Osteocyte (in vitro differentiated cells): ENCODE measurements around the gene HEYL. TPM values are rescaled to one million over a fixed set of nuclear protein-coding genes. Genes with fewer than 3 reads are reported as not detected.

Experiments
- DNase-seq: peaks from one replicate; pipeline ENCODE4 v3.0.0; 2021; ENCODE audit warnings: mixed read lengths; ENCODE audit not compliant: unreplicated experiment; ENCODE audit errors: extremely low spot score
- H3K27ac Mint-ChIP-seq: one replicate; pipeline ENCODE4 v1.8.0; 2021; ENCODE audit warnings: mild to moderate bottlenecking, mixed read lengths; ENCODE audit not compliant: unreplicated experiment
- H3K27me3 Mint-ChIP-seq: one replicate; pipeline ENCODE4 v1.8.0; 2021; ENCODE audit warnings: mixed read lengths; ENCODE audit not compliant: unreplicated experiment
- H3K36me3 Mint-ChIP-seq: one replicate; pipeline ENCODE4 v1.8.0; 2021; ENCODE audit warnings: mixed read lengths; ENCODE audit not compliant: unreplicated experiment
- H3K4me1 Mint-ChIP-seq: one replicate; pipeline ENCODE4 v1.8.0; 2021; ENCODE audit warnings: mixed read lengths; ENCODE audit not compliant: unreplicated experiment
- H3K4me3 Mint-ChIP-seq: one replicate; pipeline ENCODE4 v1.8.0; 2021; ENCODE audit warnings: mild to moderate bottlenecking, moderate library complexity, mixed read lengths; ENCODE audit not compliant: unreplicated experiment
- H3K9me3 Mint-ChIP-seq: one replicate; pipeline ENCODE4 v1.8.0; 2021; ENCODE audit warnings: mixed read lengths; ENCODE audit not compliant: unreplicated experiment
- CTCF ChIP-seq: fragments of 200-600 bp; sonication (generic); IDR thresholded peaks from 2 replicates; pipeline ENCODE4 v1.5.0; 2021; ENCODE audit warnings: antibody characterized with exemption, mild to moderate bottlenecking, moderate library complexity
- total RNA-seq: library from RNA; stranded (reverse); gene quantifications from 2 replicates; pipeline ENCODE4 v1.2.1, GENCODE V29; 2021

Gene HEYL
- total RNA-seq, 1 donor from 2014 or later, result 1.4 TPM

- peaks cover 3% of the 10 kb centered on the region for H3K9me3 Mint-ChIP-seq
- peaks cover 6% of the 10 kb centered on the region for H3K4me1 Mint-ChIP-seq
- no peak for TF ChIP-seq CTCF
- no peak for DNase-seq
- peaks cover 22% of the 10 kb centered on the region for H3K27me3 Mint-ChIP-seq
- H3K27ac Mint-ChIP-seq, result no peak overlapping the region
- no peak overlapping the region for H3K4me3 Mint-ChIP-seq
- H3K36me3 Mint-ChIP-seq, result peaks cover 1% of the 10 kb centered on the region
These were observed 14.4 kb downstream of the HEYL start for GRCh38 chr1:39625009-39625408.

GRCh38 chr1:39623053-39623452 is 16.4 kb downstream of the HEYL start:
- Mint-ChIP-seq H3K27me3 (peaks cover 22% of the 10 kb centered on the region), H3K36me3 (no peaks in the 10 kb centered on the region)

GRCh38 chr1:39622427-39622826 is 17.0 kb downstream of the HEYL start:
- no peak for DNase-seq
- Mint-ChIP-seq H3K27me3 (peaks cover 25% of the 10 kb centered on the region), H3K9me3 (peaks cover 3% of the 10 kb centered on the region), H3K4me3 (no peak overlapping the region), H3K27ac (no peak overlapping the region), H3K36me3 (no peaks in the 10 kb centered on the region), H3K4me1 (peaks cover 6% of the 10 kb centered on the region)
- TF ChIP-seq CTCF, result no peak

More at GRCh38 chr1:39623053-39623452, 16.4 kb downstream of the HEYL start:
- Mint-ChIP-seq H3K4me1 (peaks cover 6% of the 10 kb centered on the region), H3K4me3 (no peak overlapping the region), H3K9me3 (peaks cover 3% of the 10 kb centered on the region), H3K27ac (no peak overlapping the region)
- no peak for TF ChIP-seq CTCF
- no peak for DNase-seq

GRCh38 chr1:39620659-39621165 is 18.7 kb downstream of the HEYL start:
- peaks cover 29% of the 10 kb centered on the region for H3K27me3 Mint-ChIP-seq
- H3K9me3 Mint-ChIP-seq, result peaks cover 3% of the 10 kb centered on the region
- no peaks in the 10 kb centered on the region for H3K36me3 Mint-ChIP-seq
- H3K4me1 Mint-ChIP-seq, result peaks cover 6% of the 10 kb centered on the region
- no peak for DNase-seq
- no peak overlapping the region for H3K27ac Mint-ChIP-seq
- no peak for TF ChIP-seq CTCF
- no peak overlapping the region for H3K4me3 Mint-ChIP-seq

GRCh38 chr1:39617488-39618049 is 21.9 kb downstream of the HEYL start:
- peaks cover 20% of the 10 kb centered on the region for H3K27me3 Mint-ChIP-seq
- no peaks in the 10 kb centered on the region for H3K4me1 Mint-ChIP-seq
- H3K9me3 Mint-ChIP-seq, result peaks cover 3% of the 10 kb centered on the region
- DNase-seq, result no peak
- TF ChIP-seq CTCF, result no peak
- no peak overlapping the region for H3K4me3 Mint-ChIP-seq
- no peaks in the 10 kb centered on the region for H3K36me3 Mint-ChIP-seq
- H3K27ac Mint-ChIP-seq, result no peak overlapping the region
